ENCODE measurements around the gene OVCA2.

The OVCA2 gene

GRCh38 chr17:2068031-2068518, 26.3 kb downstream of the OVCA2 start:
- no peak for TF ChIP-seq REST (IDR thresholded peaks at IDR 0.05; ENCODE audit: low read depth)
- no peak for TF ChIP-seq CREB1 (IDR thresholded peaks at IDR 0.05; ENCODE audit: low read depth)
- no peak for TF ChIP-seq MAX (IDR thresholded peaks at IDR 0.05)
- no peak for TF ChIP-seq NFIC (IDR thresholded peaks at IDR 0.05)
- TF ChIP-seq CEBPB (IDR thresholded peaks at IDR 0.05) = no peak
- no peak for TF ChIP-seq TEAD4 (IDR thresholded peaks at IDR 0.05)
- TF ChIP-seq FOXM1 (IDR thresholded peaks at IDR 0.05; ENCODE audit: borderline replicate concordance, low read depth) = no peak
- TF ChIP-seq TCF12 (IDR thresholded peaks at IDR 0.05; ENCODE audit: low read depth) = no peak
- no peak for TF ChIP-seq USF1 (IDR thresholded peaks at IDR 0.05)
- no peak for TF ChIP-seq RAD21 (IDR thresholded peaks at IDR 0.05; ENCODE audit: low read depth)
- TF ChIP-seq ZBTB7A (IDR thresholded peaks at IDR 0.05; ENCODE audit: low read depth) = no peak
- no peak for TF ChIP-seq TAF1 (IDR thresholded peaks at IDR 0.05; ENCODE audit: low read depth)
- TF ChIP-seq EGR1 (IDR thresholded peaks at IDR 0.05) = no peak
- no peak for TF ChIP-seq EP300 (IDR thresholded peaks at IDR 0.05; ENCODE audit: borderline replicate concordance)
- no peak for TF ChIP-seq YY1 (IDR thresholded peaks at IDR 0.05; ENCODE audit: low read depth)

- no peak for TF ChIP-seq RAD21 (IDR thresholded peaks at IDR 0.05; ENCODE audit: low read depth)
- TF ChIP-seq MAX (IDR thresholded peaks at IDR 0.05) = no peak
- TF ChIP-seq CEBPB (IDR thresholded peaks at IDR 0.05) = no peak
- TF ChIP-seq NFIC (IDR thresholded peaks at IDR 0.05) = no peak
- TF ChIP-seq FOXM1 (IDR thresholded peaks at IDR 0.05; ENCODE audit: borderline replicate concordance, low read depth) = no peak
- TF ChIP-seq EGR1 (IDR thresholded peaks at IDR 0.05) = no peak
- no peak for TF ChIP-seq YY1 (IDR thresholded peaks at IDR 0.05; ENCODE audit: low read depth)
- TF ChIP-seq TEAD4 (IDR thresholded peaks at IDR 0.05) = no peak
- TF ChIP-seq EP300 (IDR thresholded peaks at IDR 0.05; ENCODE audit: borderline replicate concordance) = no peak
- TF ChIP-seq CREB1 (IDR thresholded peaks at IDR 0.05; ENCODE audit: low read depth) = no peak
- TF ChIP-seq TAF1 (IDR thresholded peaks at IDR 0.05; ENCODE audit: low read depth) = no peak
- no peak for TF ChIP-seq USF1 (IDR thresholded peaks at IDR 0.05)
- TF ChIP-seq TCF12 (IDR thresholded peaks at IDR 0.05; ENCODE audit: low read depth) = no peak
- TF ChIP-seq REST (IDR thresholded peaks at IDR 0.05; ENCODE audit: low read depth) = no peak
- TF ChIP-seq ZBTB7A (IDR thresholded peaks at IDR 0.05; ENCODE audit: low read depth) = no peak
Observed at GRCh38 chr17:2068519-2069051, 26.8 kb downstream of the OVCA2 start.

- TF ChIP-seq EP300 (IDR thresholded peaks at IDR 0.05; ENCODE audit: borderline replicate concordance) (no peak; the same call in 1 of the 2 replicates), CREB1 (IDR thresholded peaks at IDR 0.05; ENCODE audit: low read depth) (no peak), TCF12 (IDR thresholded peaks at IDR 0.05; ENCODE audit: low read depth) (no peak), TEAD4 (IDR thresholded peaks at IDR 0.05) (0 out of 2 replicates have a peak, but pooled peaks have one; percentile 26), USF1 (IDR thresholded peaks at IDR 0.05) (no peak), RAD21 (IDR thresholded peaks at IDR 0.05; ENCODE audit: low read depth) (peak; percentile 48), FOXM1 (IDR thresholded peaks at IDR 0.05; ENCODE audit: borderline replicate concordance, low read depth) (no peak), NFIC (IDR thresholded peaks at IDR 0.05) (peak; percentile 50), MAX (IDR thresholded peaks at IDR 0.05) (no peak; the same call in none of the 2 replicates)
Observed at GRCh38 chr17:2070241-2071023, 28.6 kb downstream of the OVCA2 start.

- TF ChIP-seq MAX (IDR thresholded peaks at IDR 0.05) (no peak), REST (IDR thresholded peaks at IDR 0.05; ENCODE audit: low read depth) (no peak), USF1 (IDR thresholded peaks at IDR 0.05) (no peak), NFIC (IDR thresholded peaks at IDR 0.05) (no peak), TAF1 (IDR thresholded peaks at IDR 0.05; ENCODE audit: low read depth) (no peak), FOXM1 (IDR thresholded peaks at IDR 0.05; ENCODE audit: borderline replicate concordance, low read depth) (no peak), TCF12 (IDR thresholded peaks at IDR 0.05; ENCODE audit: low read depth) (no peak), CREB1 (IDR thresholded peaks at IDR 0.05; ENCODE audit: low read depth) (no peak), RAD21 (IDR thresholded peaks at IDR 0.05; ENCODE audit: low read depth) (no peak), EP300 (IDR thresholded peaks at IDR 0.05; ENCODE audit: borderline replicate concordance) (no peak), TEAD4 (IDR thresholded peaks at IDR 0.05) (no peak), ZBTB7A (IDR thresholded peaks at IDR 0.05; ENCODE audit: low read depth) (no peak), YY1 (IDR thresholded peaks at IDR 0.05; ENCODE audit: low read depth) (no peak), CEBPB (IDR thresholded peaks at IDR 0.05) (no peak), EGR1 (IDR thresholded peaks at IDR 0.05) (no peak)
Observed at GRCh38 chr17:2071024-2071385, 29.2 kb downstream of the OVCA2 start.

Data from Ishikawa (cell line).